Cardiac fibroblast (primary cell): Measurements from ENCODE around the gene KLF2.

Experiments
- DNase-seq, 2 donors: peaks; one replicate each; pipeline versions ENCODE4 v3.0.0 to v3.0.0-alpha.2; 2010; ENCODE audit warnings: low read depth in 2 of 2
- H3K4me3 ChIP-seq, 2 donors: replicated peaks in 1 of 2; 1 replicate in 1 of 2; 2 replicates in 1 of 2; pipeline ENCODE4 v1.5.1; 2011; ENCODE audit warnings: low read depth in 2 of 2, low read length in 2 of 2, mild to moderate bottlenecking in 2 of 2, moderate library complexity in 1 of 2
- CTCF ChIP-seq: IDR thresholded peaks from one replicate; pipeline ENCODE4 v1.5.1; 2011; ENCODE audit warnings: low read depth, mild to moderate bottlenecking, low read length, inconsistent platforms

The KLF2 gene

GRCh38 chr19:16368385-16369305 is 44.0 kb downstream of the KLF2 start:
- no peak overlapping the region for H3K4me3 ChIP-seq
- no peak for TF ChIP-seq CTCF
- no peak for DNase-seq

GRCh38 chr19:16369306-16369663 is 44.7 kb downstream of the KLF2 start:
- no peak for TF ChIP-seq CTCF
- H3K4me3 ChIP-seq: no peak overlapping the region

GRCh38 chr19:16369664-16370576 is 45.3 kb downstream of the KLF2 start:
- TF ChIP-seq CTCF: no peak
- H3K4me3 ChIP-seq: no peak overlapping the region
- DNase-seq: no peak

More at GRCh38 chr19:16369306-16369663, 44.7 kb downstream of the KLF2 start:
- DNase-seq: no peak

- H3K4me3 ChIP-seq: no peak overlapping the region
- DNase-seq: no peak
- TF ChIP-seq CTCF: no peak
These were observed 46.2 kb downstream of the KLF2 start for GRCh38 chr19:16370641-16371391.

- H3K4me3 ChIP-seq: no peak overlapping the region
- TF ChIP-seq CTCF: no peak
- no peak for DNase-seq
These were observed 46.9 kb downstream of the KLF2 start for GRCh38 chr19:16371540-16371986.
